Measurements from ENCODE around the gene KIF24. TPM values are rescaled to one million over a fixed set of nuclear protein-coding genes. Genes with fewer than 3 reads are reported as not detected.

KIF24 gene
- total RNA-seq, 4 donors from 2014 or later = 0.42 to 1.4 (median 0.99) TPM

DNA sequence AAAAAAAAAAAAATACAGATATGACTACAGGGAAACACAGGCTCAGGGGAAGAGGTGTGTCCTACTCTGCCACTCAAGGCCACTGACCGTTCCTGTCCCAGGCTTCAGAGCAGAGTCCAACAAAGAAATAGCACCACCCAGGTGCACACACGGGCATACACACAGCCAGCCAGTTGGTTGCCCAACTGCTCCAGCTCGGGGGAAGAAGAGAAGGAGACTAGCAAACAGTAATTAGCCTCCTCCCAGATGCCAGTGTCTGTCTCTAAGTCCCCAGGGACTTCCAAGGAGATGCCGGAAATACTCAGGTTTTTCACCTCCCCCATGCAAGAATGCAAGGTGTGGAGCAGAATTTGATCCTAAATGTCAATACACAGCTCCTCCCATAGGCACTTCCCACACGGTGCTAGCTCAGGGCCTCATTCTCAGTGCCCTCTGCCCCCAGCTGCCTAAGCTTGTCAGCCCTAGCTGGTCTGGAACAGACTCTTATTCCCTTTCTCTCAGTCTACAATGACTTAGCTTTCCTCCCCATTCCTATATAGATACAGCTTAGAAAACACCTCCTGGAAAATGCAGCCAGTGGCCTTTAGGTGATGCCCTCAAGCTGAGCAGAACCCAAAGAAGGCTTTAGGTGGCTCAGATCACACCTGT, 46.0 kb upstream of the KIF24 start:
- TF ChIP-seq, protein P1, sequence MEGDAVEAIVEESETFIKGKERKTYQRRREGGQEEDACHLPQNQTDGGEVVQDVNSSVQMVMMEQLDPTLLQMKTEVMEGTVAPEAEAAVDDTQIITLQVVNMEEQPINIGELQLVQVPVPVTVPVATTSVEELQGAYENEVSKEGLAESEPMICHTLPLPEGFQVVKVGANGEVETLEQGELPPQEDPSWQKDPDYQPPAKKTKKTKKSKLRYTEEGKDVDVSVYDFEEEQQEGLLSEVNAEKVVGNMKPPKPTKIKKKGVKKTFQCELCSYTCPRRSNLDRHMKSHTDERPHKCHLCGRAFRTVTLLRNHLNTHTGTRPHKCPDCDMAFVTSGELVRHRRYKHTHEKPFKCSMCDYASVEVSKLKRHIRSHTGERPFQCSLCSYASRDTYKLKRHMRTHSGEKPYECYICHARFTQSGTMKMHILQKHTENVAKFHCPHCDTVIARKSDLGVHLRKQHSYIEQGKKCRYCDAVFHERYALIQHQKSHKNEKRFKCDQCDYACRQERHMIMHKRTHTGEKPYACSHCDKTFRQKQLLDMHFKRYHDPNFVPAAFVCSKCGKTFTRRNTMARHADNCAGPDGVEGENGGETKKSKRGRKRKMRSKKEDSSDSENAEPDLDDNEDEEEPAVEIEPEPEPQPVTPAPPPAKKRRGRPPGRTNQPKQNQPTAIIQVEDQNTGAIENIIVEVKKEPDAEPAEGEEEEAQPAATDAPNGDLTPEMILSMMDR (IDR thresholded peaks at IDR 0.05) = no peak
- H3K4me3 ChIP-seq (ENCODE audit: low read depth, poor library complexity, severe bottlenecking) = no peak overlapping the region
- intact Hi-C loops (cut with DNase I; ENCODE audit: low total_unique reads) = loop anchor here (10.0 kb wide), 1 partner anchor 250 kb away; the partner anchor contains the start of gene DCAF12
- WGBS, 2 donors = 38 to 42% methylated on average over 5 of the region's 5 CpGs
- no peak for DNase-seq (ENCODE audit: low spot score in 2 of 2)

DNA sequence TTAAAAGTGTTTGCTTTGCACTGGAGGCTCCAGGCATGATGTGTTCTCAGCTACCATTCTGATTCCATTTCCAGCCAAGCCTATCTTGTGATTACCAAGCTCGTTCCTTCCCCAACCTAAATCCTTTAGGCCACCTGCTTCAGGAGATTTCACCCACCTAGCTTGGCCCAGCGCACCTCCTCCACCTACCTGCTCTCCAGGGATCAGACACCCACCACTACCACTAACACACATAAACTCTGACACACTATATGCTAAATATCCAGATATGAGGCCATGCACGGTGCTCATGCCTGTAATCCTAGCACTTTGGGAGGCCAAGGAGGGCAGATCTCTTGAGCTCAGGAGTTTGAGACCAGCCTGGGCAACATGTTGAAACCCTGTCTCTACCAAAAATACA, 45.3 kb upstream of the KIF24 start:
- intact Hi-C loops (cut with DNase I; ENCODE audit: low total_unique reads) = loop anchor here (10.0 kb wide), 1 partner anchor 250 kb away; the partner anchor contains the start of gene DCAF12
- TF ChIP-seq POLR2A (IDR thresholded peaks at IDR 0.05) = no peak
- TF ChIP-seq, protein P1 (IDR thresholded peaks at IDR 0.05) = no peak
- H3K4me3 ChIP-seq (ENCODE audit: low read depth, poor library complexity, severe bottlenecking) = no peak overlapping the region
- DNase-seq (ENCODE audit: low spot score in 2 of 2) = no peak
- WGBS, 2 donors = 89 to 91% methylated on average over 3 of the region's 3 CpGs

DNA sequence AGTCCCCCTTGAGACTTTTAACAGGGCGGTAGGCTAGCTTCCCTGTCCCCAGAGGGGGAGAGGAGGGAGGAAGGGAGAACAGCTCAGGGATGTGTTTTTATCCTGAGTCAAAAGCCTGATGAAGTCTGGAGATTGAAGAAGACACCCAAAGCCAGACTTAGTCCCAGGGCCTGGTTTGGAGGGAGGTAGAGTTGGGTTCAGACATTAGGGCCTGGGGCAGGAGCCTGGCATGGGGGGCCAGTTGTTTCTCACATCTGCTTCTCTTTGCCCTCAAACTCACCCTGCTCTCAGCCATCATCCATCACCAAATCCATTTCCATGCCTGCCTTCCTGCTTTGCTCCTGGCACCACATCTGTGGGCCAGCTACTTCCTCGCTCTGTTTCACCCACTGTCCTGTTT, 44.7 kb upstream of the KIF24 start:
- WGBS, 2 donors = 91 to 95% methylated on average over 2 of the region's 2 CpGs
- TF ChIP-seq POLR2A (IDR thresholded peaks at IDR 0.05) = no peak
- TF ChIP-seq, protein P1 (IDR thresholded peaks at IDR 0.05) = no peak
- intact Hi-C loops (cut with DNase I; ENCODE audit: low total_unique reads) = loop anchor here (10.0 kb wide), 1 partner anchor 249 kb away; the partner anchor contains the start of gene DCAF12
- no peak for DNase-seq (ENCODE audit: low spot score in 2 of 2)
- no peak overlapping the region for H3K4me3 ChIP-seq (ENCODE audit: low read depth, poor library complexity, severe bottlenecking)

DNA sequence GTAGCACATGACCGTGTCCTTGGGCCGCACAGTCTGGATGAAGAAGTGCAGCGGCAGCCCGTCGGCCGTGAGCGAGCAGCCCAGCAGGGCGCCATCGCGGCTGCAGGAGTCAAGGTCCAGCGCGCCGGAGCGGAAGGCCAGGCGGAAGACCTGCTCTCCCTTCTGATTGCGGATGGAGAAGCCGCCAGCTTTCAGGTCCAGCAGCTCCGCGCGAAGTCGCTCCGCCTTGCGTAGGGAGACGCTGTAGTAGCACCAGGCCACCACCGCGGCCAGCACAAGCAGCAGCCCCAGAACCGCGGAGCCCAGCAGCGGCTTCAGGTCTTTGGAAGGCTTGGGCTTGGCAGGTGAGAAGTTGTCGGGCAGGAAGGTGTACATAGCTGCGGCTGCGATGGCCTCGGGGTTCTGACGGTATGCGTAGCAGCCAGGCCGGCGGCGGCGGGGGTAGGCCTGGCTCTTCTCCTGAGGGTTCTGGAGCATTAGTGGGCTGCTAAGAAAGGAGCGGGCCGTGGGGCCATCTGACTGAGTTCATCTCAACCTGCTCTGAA, 43.5 kb upstream of the KIF24 start:
- intact Hi-C loops (cut with DNase I; ENCODE audit: low total_unique reads) = loop anchor here (10.0 kb wide), 1 partner anchor 248 kb away; the partner anchor contains the start of gene DCAF12
- no peak overlapping the region for H3K4me3 ChIP-seq (ENCODE audit: low read depth, poor library complexity, severe bottlenecking)
- peak in 1 of 2 donors; percentile 89 for DNase-seq (ENCODE audit: low spot score in 2 of 2)
- TF ChIP-seq, protein P1 (IDR thresholded peaks at IDR 0.05) = no peak
- TF ChIP-seq POLR2A (IDR thresholded peaks at IDR 0.05) = no peak
- WGBS, 2 donors = 51 to 63% methylated on average over 27 to 39 of the region's 41 CpGs

DNA sequence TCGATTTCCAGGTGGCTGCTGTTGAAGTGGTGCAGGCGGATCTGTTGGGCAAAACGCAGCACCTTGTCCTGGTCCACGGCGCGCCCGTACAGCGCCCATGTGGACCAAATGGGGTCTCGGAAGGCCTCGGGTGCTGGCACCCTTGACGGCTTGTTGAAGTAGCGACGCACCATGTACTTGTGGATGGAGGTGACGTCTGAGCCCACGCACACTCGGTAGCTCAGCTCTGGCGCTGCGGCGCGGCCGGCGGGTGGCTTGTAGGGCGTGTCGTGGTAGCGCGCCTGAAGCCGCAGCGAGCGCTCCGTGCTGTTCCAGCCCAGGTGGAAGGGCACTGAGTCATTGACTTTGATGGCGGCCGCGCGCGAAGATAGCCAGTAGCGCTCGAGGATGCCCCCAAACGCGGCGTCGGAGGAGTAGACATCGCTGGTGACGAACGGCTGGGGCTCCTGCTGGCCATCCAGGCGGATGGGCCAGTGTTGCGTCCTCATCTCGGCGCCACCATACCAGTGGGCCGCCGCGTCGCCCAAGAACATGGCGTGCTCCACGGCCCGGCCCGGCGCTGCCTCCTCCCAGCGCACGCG, 42.9 kb upstream of the KIF24 start:
- no peak for DNase-seq (ENCODE audit: low spot score in 2 of 2)
- WGBS, 2 donors = 76 to 78% methylated on average over 49 to 55 of the region's 60 CpGs
- H3K4me3 ChIP-seq (ENCODE audit: low read depth, poor library complexity, severe bottlenecking) = no peak overlapping the region
- intact Hi-C loops (cut with DNase I; ENCODE audit: low total_unique reads) = loop anchor here (10.0 kb wide), 1 partner anchor 247 kb away; the partner anchor contains the start of gene DCAF12
- TF ChIP-seq, protein P1 (IDR thresholded peaks at IDR 0.05) = no peak
- no peak for TF ChIP-seq POLR2A (IDR thresholded peaks at IDR 0.05)
